ENCODE results near the gene UNC45A.

The UNC45A gene

GRCh38 chr15:90946941-90947576 is 12.0 kb downstream of the UNC45A start:
- no peak for DNase-seq

GRCh38 chr15:90947577-90948357 is 12.7 kb downstream of the UNC45A start:
- DNase-seq = no peak

- no peak for DNase-seq
These were observed 13.4 kb downstream of the UNC45A start for GRCh38 chr15:90948506-90948905.

- DNase-seq = no peak
These were observed 15.0 kb downstream of the UNC45A start for GRCh38 chr15:90949979-90950675.

- DNase-seq = no peak
These were observed 15.6 kb downstream of the UNC45A start for GRCh38 chr15:90950676-90951075.

GRCh38 chr15:90952901-90953677 is 18.0 kb downstream of the UNC45A start:
- DNase-seq = no peak

GRCh38 chr15:90953947-90954711 is 19.0 kb downstream of the UNC45A start:
- no peak for DNase-seq

- DNase-seq = peak; percentile 90
These were observed 19.9 kb downstream of the UNC45A start, which contains the start of gene RCCD1 for GRCh38 chr15:90954712-90955623. TSS of gene RCCD1 (plus strand) at chr15:90954884. CDS start at chr15:90956735, 1,851 bp downstream.

- DNase-seq = no peak
These were observed 20.7 kb downstream of the UNC45A start for GRCh38 chr15:90955624-90956273.

GRCh38 chr15:90956274-90957030 is 21.4 kb downstream of the UNC45A start:
- DNase-seq = peak; percentile 65

- DNase-seq = no peak
These were observed 22.1 kb downstream of the UNC45A start for GRCh38 chr15:90957031-90957790.

GRCh38 chr15:90957791-90958190 is 22.7 kb downstream of the UNC45A start:
- no peak for DNase-seq

GRCh38 chr15:90959028-90959595 is 24.0 kb downstream of the UNC45A start:
- DNase-seq = no peak

GRCh38 chr15:90959894-90960293 is 24.8 kb downstream of the UNC45A start:
- no peak for DNase-seq

- no peak for DNase-seq
These were observed 25.4 kb downstream of the UNC45A start for GRCh38 chr15:90960298-90961091.

GRCh38 chr15:90962021-90962420 is 26.9 kb downstream of the UNC45A start:
- DNase-seq = no peak

- DNase-seq = no peak
These were observed 31.2 kb downstream of the UNC45A start for GRCh38 chr15:90966262-90966661.

GRCh38 chr15:90967206-90967605 is 32.1 kb downstream of the UNC45A start:
- DNase-seq = no peak

Measured in activated naive CD4-positive, alpha-beta T cell treated with Interleukin-2 at 50 U/mL for 16 hours (primary cell).